ENCODE data around the gene PLAA.

DNA sequence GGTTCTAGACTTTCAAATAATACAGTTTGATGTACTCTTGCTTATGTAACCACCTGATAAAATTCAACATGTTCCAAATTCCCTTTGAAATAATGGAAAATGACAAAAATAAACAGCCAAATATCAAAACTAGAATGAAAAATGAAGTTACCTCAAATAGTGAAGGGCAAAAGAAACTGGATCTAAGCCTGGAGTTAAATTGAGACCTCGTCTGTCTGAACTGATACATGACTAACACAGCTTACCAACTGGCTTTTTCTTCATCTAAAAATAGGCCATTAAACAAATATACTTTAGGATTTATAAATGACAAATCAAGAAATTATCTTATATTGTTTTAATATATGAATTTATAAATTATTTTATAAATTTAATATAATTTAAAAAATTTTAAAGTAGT lies 42.4 kb downstream of the PLAA start:
- TF ChIP-seq, protein P1, sequence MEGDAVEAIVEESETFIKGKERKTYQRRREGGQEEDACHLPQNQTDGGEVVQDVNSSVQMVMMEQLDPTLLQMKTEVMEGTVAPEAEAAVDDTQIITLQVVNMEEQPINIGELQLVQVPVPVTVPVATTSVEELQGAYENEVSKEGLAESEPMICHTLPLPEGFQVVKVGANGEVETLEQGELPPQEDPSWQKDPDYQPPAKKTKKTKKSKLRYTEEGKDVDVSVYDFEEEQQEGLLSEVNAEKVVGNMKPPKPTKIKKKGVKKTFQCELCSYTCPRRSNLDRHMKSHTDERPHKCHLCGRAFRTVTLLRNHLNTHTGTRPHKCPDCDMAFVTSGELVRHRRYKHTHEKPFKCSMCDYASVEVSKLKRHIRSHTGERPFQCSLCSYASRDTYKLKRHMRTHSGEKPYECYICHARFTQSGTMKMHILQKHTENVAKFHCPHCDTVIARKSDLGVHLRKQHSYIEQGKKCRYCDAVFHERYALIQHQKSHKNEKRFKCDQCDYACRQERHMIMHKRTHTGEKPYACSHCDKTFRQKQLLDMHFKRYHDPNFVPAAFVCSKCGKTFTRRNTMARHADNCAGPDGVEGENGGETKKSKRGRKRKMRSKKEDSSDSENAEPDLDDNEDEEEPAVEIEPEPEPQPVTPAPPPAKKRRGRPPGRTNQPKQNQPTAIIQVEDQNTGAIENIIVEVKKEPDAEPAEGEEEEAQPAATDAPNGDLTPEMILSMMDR (IDR thresholded peaks at IDR 0.05) = no peak
- TF ChIP-seq POLR2A (IDR thresholded peaks at IDR 0.05) = no peak

All from thyroid gland (tissue), 4 donors.